Jurkat, Clone E6-1 (cell line): Measurements from ENCODE around the gene CASP8. TPM values are rescaled to one million over a fixed set of nuclear protein-coding genes. Genes with fewer than 3 reads are reported as not detected.

ENCODE experiments used
- DNase-seq: peaks from one replicate; pipeline ENCODE4 v3.0.0-alpha.2; 2011; ENCODE audit warnings: low read depth, low spot score
- H3K4me3 ChIP-seq: 2 replicates; pipeline ENCODE4 v1.5.1; 2011; ENCODE audit warnings: mild to moderate bottlenecking, low read length, control low read depth, moderate library complexity
- polyA plus RNA-seq: library from polyadenylated mRNA; unstranded; fragments of >200 nt; gene quantifications from one replicate; pipeline ENCODE4 v1.2.1, GENCODE V29; 2012; ENCODE audit warnings: missing spikeins; ENCODE audit not compliant: insufficient read length, insufficient read depth

Gene CASP8
- polyA plus RNA-seq, result 41.9 TPM

GRCh38 chr2:201260302-201260800, at the start of gene CASP8:
Gene CASP8, plus strand, starts transcription at chr2:201260536. Its CDS starts 5,951 bp downstream, at chr2:201266487.
- H3K4me3 ChIP-seq, result peak within 1 kb of the TSS; percentile 79
- DNase-seq, result peak; percentile 92

GRCh38 chr2:201215963-201216362, 44.4 kb upstream of the CASP8 start:
- no peak for DNase-seq
- H3K4me3 ChIP-seq, result no peak overlapping the region

- no peak for DNase-seq
These were observed 43.4 kb upstream of the CASP8 start for GRCh38 chr2:201216918-201217317.

GRCh38 chr2:201218780-201219179, 41.6 kb upstream of the CASP8 start:
- DNase-seq, result no peak

More at GRCh38 chr2:201216918-201217317, 43.4 kb upstream of the CASP8 start:
- no peak overlapping the region for H3K4me3 ChIP-seq

GRCh38 chr2:201219328-201220096, 40.8 kb upstream of the CASP8 start:
- no peak for DNase-seq
- H3K4me3 ChIP-seq, result no peak overlapping the region

More at GRCh38 chr2:201218780-201219179, 41.6 kb upstream of the CASP8 start:
- H3K4me3 ChIP-seq, result no peak overlapping the region

- H3K4me3 ChIP-seq, result no peak overlapping the region
- DNase-seq, result no peak
These were observed 40.2 kb upstream of the CASP8 start for GRCh38 chr2:201220102-201220570.

GRCh38 chr2:201223089-201224073, 37.0 kb upstream of the CASP8 start:
- no peak overlapping the region for H3K4me3 ChIP-seq
- no peak for DNase-seq

GRCh38 chr2:201228271-201228911, 31.9 kb upstream of the CASP8 start:
- no peak overlapping the region for H3K4me3 ChIP-seq
- no peak for DNase-seq

GRCh38 chr2:201228912-201229290, 31.4 kb upstream of the CASP8 start:
- DNase-seq, result no peak
- H3K4me3 ChIP-seq, result no peak overlapping the region

GRCh38 chr2:201231781-201232466, 28.4 kb upstream of the CASP8 start:
- DNase-seq, result peak; percentile 96
- H3K4me3 ChIP-seq, result peak overlapping the region; percentile 47

GRCh38 chr2:201232467-201232815, 27.9 kb upstream of the CASP8 start:
- DNase-seq, result no peak
- H3K4me3 ChIP-seq, result peak overlapping the region; percentile 96

- peak; percentile 98 for DNase-seq
- peak overlapping the region; percentile 96 for H3K4me3 ChIP-seq
These were observed 27.0 kb upstream of the CASP8 start for GRCh38 chr2:201233192-201233811.

GRCh38 chr2:201233812-201234662, 26.3 kb upstream of the CASP8 start:
- H3K4me3 ChIP-seq, result peak overlapping the region; percentile 96
- DNase-seq, result no peak

GRCh38 chr2:201234663-201235135, 25.6 kb upstream of the CASP8 start:
- DNase-seq, result no peak
- peak overlapping the region; percentile 96 for H3K4me3 ChIP-seq

GRCh38 chr2:201235860-201236811, 24.2 kb upstream of the CASP8 start:
- DNase-seq, result peak; percentile 58
- no peak overlapping the region for H3K4me3 ChIP-seq

- no peak overlapping the region for H3K4me3 ChIP-seq
- DNase-seq, result no peak
These were observed 22.7 kb upstream of the CASP8 start for GRCh38 chr2:201237486-201238123.
